ENCODE data around the gene ARHGEF10L.

ARHGEF10L gene

GRCh38 chr1:17676387-17677060 lies 137.0 kb downstream of the ARHGEF10L start:
- no peaks in the 10 kb centered on the region for H3K36me3 Mint-ChIP-seq
- DNase-seq (ENCODE audit: low spot score in 2 of 2) (no peak), ATAC-seq (ENCODE audit: low read depth) (no peak)
- peaks cover 3% of the 10 kb centered on the region for H3K9me3 Mint-ChIP-seq
- H3K4me3 Mint-ChIP-seq, result no peak overlapping the region
- H3K27ac Mint-ChIP-seq, result no peak overlapping the region
- peaks cover 7% of the 10 kb centered on the region for H3K27me3 Mint-ChIP-seq
- peaks cover 9% of the 10 kb centered on the region for H3K4me1 Mint-ChIP-seq

GRCh38 chr1:17678011-17678410 lies 138.5 kb downstream of the ARHGEF10L start:
- Mint-ChIP-seq H3K4me3 (no peak overlapping the region), H3K36me3 (no peaks in the 10 kb centered on the region), H3K27me3 (peaks cover 8% of the 10 kb centered on the region), H3K4me1 (peaks cover 7% of the 10 kb centered on the region), H3K9me3 (peaks cover 3% of the 10 kb centered on the region), H3K27ac (no peak overlapping the region)
- DNase-seq (ENCODE audit: low spot score in 2 of 2) (no peak), ATAC-seq (ENCODE audit: low read depth) (no peak)

- Mint-ChIP-seq H3K4me3 (no peak overlapping the region), H3K27me3 (peaks cover 9% of the 10 kb centered on the region), H3K36me3 (no peaks in the 10 kb centered on the region), H3K9me3 (peaks cover 3% of the 10 kb centered on the region), H3K27ac (no peak overlapping the region), H3K4me1 (peaks cover 7% of the 10 kb centered on the region)
- DNase-seq (ENCODE audit: low spot score in 2 of 2) (no peak), ATAC-seq (ENCODE audit: low read depth) (no peak)
These were observed 140.4 kb downstream of the ARHGEF10L start for GRCh38 chr1:17679856-17680255.

DNA sequence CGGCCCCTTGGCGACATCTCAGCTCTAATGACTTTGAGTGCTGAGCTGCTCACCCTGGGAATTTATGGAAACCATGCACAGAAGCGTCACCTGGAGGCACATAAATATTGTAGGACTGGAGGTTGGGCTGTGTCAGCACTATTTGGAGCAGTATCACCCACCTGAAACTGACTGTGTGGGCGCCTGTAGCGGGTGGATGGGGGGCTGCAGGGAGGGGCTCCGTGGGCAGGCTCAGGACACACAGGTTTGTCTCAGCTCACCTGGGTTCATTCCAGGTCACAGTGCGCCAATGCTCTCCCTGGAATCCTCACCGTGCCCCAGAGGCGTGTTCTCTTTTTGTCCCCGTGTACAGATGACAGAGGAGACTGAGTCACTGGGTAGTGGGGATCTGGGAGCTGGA lies 140.8 kb downstream of the ARHGEF10L start:
- peaks cover 9% of the 10 kb centered on the region for H3K27me3 Mint-ChIP-seq
- H3K36me3 Mint-ChIP-seq, result no peaks in the 10 kb centered on the region
- H3K4me1 Mint-ChIP-seq, result peaks cover 6% of the 10 kb centered on the region
- no peak overlapping the region for H3K4me3 Mint-ChIP-seq
- H3K27ac Mint-ChIP-seq, result no peak overlapping the region
- no peak for ATAC-seq (ENCODE audit: low read depth)
- DNase-seq (ENCODE audit: low spot score in 2 of 2), result no peak
- peaks cover 2% of the 10 kb centered on the region for H3K9me3 Mint-ChIP-seq

DNA sequence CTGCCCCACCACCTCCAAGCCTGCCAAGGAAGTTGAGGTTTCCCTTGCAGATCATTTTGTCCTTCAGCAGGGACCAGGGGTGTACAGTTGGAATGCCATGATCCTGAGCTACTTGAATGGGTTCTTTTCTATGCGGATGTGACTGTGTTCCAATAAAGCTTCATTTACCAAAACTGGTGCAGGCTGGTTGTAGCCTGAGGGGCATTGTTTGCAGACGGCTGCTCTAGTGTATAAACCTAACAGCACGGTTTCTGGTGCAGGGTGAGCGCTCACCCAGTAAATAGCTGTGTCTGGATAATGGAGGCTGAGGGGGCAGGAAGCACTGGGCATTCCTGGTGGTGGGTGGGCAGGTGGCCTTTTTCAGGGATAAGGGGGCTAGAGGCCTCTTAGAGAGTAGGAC lies 142.9 kb downstream of the ARHGEF10L start:
- H3K36me3 Mint-ChIP-seq, result no peaks in the 10 kb centered on the region

DNA sequence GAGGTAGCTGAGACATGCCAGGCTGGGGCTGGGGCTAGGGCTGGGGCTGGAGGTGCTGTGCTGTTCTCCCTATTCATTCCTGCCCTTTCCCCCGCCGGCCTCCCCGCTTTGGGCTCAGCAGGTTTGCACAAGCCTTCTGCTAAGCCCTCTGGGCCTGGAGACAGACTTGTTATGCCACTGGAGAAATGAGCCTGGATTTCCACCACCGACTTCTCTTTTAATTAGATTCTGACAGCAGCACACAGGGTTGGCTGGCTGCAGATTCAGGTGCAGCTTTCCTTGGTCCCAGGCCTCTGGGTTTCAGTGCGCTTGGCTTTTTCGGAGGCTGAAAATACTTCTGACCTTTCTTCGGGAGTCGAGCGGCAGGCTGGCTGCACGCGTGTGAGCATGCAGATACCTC lies 144.1 kb downstream of the ARHGEF10L start:
- Mint-ChIP-seq H3K4me3 (no peak overlapping the region), H3K27me3 (peaks cover 19% of the 10 kb centered on the region), H3K36me3 (no peaks in the 10 kb centered on the region), H3K4me1 (peaks cover 3% of the 10 kb centered on the region), H3K27ac (no peak overlapping the region), H3K9me3 (no peaks in the 10 kb centered on the region)
- ATAC-seq (ENCODE audit: low read depth), result no peak
- no peak for DNase-seq (ENCODE audit: low spot score in 2 of 2)

More for the DNA sequence above, 142.9 kb downstream of the ARHGEF10L start:
- Mint-ChIP-seq H3K9me3 (no peaks in the 10 kb centered on the region), H3K4me1 (peaks cover 3% of the 10 kb centered on the region), H3K4me3 (no peak overlapping the region), H3K27ac (no peak overlapping the region), H3K27me3 (peaks cover 17% of the 10 kb centered on the region)
- ATAC-seq (ENCODE audit: low read depth) (no peak), DNase-seq (ENCODE audit: low spot score in 2 of 2) (no peak)

DNA sequence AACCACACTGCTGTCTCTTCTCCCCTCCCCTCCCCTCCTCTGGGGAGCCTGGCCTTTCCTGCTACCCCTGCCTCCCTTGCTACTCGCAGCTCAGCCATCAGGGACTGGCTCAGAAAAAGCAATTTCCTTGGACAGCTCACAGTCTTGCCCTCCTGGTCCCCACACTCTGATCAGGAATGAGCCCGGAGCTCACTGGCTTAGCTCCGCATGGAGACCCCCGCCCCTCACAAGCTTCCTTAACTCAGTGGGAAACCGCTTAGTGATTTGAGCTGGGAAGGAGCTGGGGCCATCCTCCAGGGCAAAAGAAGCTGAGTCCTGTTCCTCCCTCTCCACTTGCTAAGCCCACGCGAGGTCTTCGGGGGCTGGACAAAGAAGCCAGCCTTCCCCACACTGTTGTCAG lies 145.3 kb downstream of the ARHGEF10L start:
- no peak for DNase-seq (ENCODE audit: low spot score in 2 of 2)
- Mint-ChIP-seq H3K4me1 (peaks cover 3% of the 10 kb centered on the region), H3K9me3 (no peaks in the 10 kb centered on the region), H3K27ac (no peak overlapping the region), H3K27me3 (peaks cover 16% of the 10 kb centered on the region), H3K4me3 (no peak overlapping the region), H3K36me3 (no peaks in the 10 kb centered on the region)
- no peak for ATAC-seq (ENCODE audit: low read depth)

GRCh38 chr1:17686258-17686657 lies 146.8 kb downstream of the ARHGEF10L start:
- no peak for ATAC-seq (ENCODE audit: low read depth)
- Mint-ChIP-seq H3K27me3 (peaks cover 16% of the 10 kb centered on the region), H3K9me3 (no peaks in the 10 kb centered on the region), H3K27ac (no peak overlapping the region), H3K36me3 (no peaks in the 10 kb centered on the region), H3K4me1 (peaks cover 3% of the 10 kb centered on the region), H3K4me3 (no peak overlapping the region)
- no peak for DNase-seq (ENCODE audit: low spot score in 2 of 2)

DNA sequence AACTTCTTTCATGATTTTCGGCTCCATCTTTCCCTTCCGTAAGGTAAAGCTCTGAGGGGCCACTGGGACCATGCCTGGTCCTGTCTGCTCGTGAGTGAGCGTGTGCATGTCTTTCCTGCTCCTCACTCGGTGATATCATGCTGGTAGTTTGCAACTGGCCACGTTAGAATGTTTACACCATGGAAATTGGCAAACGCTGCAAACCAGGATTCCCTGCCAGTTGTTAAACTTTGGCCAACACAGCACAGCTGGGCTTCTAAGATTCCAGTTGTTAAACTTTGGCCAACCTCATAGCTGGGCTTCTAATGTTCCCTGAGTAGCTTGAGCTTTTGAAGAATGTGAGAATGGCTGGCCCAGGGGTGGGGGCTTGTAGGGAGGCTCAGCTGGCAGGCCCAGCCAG lies 147.6 kb downstream of the ARHGEF10L start:
- no peak for ATAC-seq (ENCODE audit: low read depth)
- Mint-ChIP-seq H3K27me3 (peaks cover 15% of the 10 kb centered on the region), H3K36me3 (no peaks in the 10 kb centered on the region), H3K4me3 (no peak overlapping the region), H3K9me3 (no peaks in the 10 kb centered on the region), H3K27ac (no peak overlapping the region), H3K4me1 (peaks cover 3% of the 10 kb centered on the region)
- no peak for DNase-seq (ENCODE audit: low spot score in 2 of 2)

DNA sequence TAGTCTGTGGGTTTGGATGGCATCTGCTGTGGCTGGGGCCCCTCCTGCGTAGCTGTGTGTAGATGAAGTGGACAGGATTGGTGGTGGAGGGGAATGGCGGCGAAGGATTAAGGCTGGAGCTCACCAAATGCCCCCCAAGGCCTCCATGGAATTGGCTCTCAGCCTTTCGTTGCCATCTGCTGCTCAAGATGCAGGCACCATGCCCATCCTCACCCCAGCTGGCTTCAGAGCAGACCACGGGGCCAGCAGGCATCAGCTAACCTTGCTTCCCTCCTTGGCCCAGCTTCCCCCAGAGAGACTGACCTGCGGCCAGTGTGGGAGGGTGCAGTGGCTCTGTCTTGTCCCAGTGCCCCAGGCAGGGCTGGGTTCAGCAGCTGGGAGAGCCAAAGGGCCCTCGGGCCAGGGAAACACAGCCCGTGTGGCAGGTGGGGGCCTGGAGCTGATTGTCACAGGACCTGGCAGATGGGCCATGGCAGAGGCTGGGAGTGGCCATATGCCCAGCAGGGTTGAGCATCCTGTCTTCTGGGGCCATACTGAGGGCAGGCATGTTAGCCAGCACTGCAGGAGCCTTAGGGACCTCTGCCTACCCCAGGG lies 148.8 kb downstream of the ARHGEF10L start:
- Mint-ChIP-seq H3K27ac (no peak overlapping the region), H3K9me3 (no peaks in the 10 kb centered on the region), H3K36me3 (no peaks in the 10 kb centered on the region), H3K27me3 (peaks cover 20% of the 10 kb centered on the region), H3K4me1 (peaks cover 3% of the 10 kb centered on the region), H3K4me3 (no peak overlapping the region)
- no peak for ATAC-seq (ENCODE audit: low read depth)
- no peak for DNase-seq (ENCODE audit: low spot score in 2 of 2)

GRCh38 chr1:17689011-17689410 lies 149.5 kb downstream of the ARHGEF10L start:
- H3K4me3 Mint-ChIP-seq, result no peak overlapping the region
- no peak for DNase-seq (ENCODE audit: low spot score in 2 of 2)
- ATAC-seq (ENCODE audit: low read depth), result no peak
- no peaks in the 10 kb centered on the region for H3K9me3 Mint-ChIP-seq
- H3K4me1 Mint-ChIP-seq, result peaks cover 3% of the 10 kb centered on the region
- H3K36me3 Mint-ChIP-seq, result no peaks in the 10 kb centered on the region
- no peak overlapping the region for H3K27ac Mint-ChIP-seq
- H3K27me3 Mint-ChIP-seq, result peaks cover 21% of the 10 kb centered on the region

- Mint-ChIP-seq H3K9me3 (no peaks in the 10 kb centered on the region), H3K4me3 (no peak overlapping the region), H3K27ac (no peak overlapping the region), H3K4me1 (no peaks in the 10 kb centered on the region), H3K27me3 (peaks cover 15% of the 10 kb centered on the region), H3K36me3 (no peaks in the 10 kb centered on the region)
- no peak for ATAC-seq (ENCODE audit: low read depth)
- DNase-seq (ENCODE audit: low spot score in 2 of 2), result no peak
These were observed 151.6 kb downstream of the ARHGEF10L start for GRCh38 chr1:17690906-17691634.

DNA sequence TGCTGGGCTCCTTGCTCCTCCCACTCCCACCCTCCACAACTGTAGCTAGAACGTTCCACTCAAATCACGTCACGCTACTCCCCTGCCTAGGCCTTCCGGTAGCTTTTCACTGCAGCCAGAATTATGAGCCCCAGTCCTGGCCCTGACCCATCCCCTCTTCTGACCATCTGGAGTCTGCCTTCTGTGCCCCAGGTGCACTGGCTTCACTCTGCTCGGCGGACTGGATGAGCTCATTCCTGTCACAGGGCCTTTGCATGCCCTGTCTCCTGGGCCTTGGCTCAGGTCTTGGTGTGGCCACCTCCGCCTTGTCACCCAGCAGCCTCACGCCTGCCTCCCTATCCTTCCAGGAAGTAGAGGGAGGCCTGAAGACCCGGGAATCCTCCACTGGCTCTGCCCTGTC lies 153.1 kb downstream of the ARHGEF10L start:
- Mint-ChIP-seq H3K27ac (no peak overlapping the region), H3K4me1 (no peaks in the 10 kb centered on the region), H3K36me3 (no peaks in the 10 kb centered on the region), H3K4me3 (no peak overlapping the region), H3K27me3 (peaks cover 9% of the 10 kb centered on the region), H3K9me3 (no peaks in the 10 kb centered on the region)
- no peak for ATAC-seq (ENCODE audit: low read depth)
- DNase-seq (ENCODE audit: low spot score in 2 of 2), result no peak

DNA sequence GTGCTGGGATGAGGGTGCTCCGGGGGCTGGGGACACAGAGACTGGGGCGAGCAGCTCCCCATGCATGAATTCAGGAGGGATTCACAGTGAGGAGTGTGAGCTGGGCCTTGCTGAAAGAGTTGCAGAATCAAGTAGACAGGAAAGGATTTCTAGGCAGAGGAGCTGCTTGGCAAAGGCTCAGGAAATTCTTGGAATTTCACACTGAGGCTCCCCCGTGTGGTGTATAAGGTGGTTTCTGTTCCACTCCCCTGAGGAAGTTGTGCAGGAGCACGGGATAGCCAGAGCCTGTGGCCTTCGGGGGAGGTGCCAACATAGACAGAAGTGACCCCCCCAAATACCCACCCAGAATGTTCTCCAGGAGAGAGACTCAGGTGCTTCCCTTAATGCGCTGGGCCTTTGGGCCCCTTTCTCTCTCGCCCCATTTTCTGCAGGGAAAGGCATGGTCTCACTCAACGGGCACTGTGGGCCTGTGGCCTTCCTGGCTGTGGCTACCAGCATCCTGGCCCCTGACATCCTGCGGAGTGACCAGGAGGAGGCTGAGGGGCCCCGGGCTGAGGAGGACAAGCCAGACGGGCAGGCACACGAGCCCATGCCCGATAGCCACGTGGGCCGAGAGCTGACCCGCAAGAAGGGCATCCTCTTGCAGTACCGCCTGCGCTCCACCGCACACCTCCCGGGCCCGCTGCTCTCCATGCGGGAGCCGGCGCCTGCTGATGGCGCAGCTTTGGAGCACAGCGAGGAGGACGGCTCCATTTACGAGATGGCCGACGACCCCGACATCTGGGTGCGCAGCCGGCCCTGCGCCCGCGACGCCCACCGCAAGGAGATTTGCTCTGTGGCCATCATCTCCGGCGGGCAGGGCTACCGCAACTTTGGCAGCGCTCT lies 157.2 kb downstream of the ARHGEF10L start:
- ATAC-seq (ENCODE audit: low read depth) (no peak), DNase-seq (ENCODE audit: low spot score in 2 of 2) (no peak)
- peaks cover 19% of the 10 kb centered on the region for H3K27me3 Mint-ChIP-seq
- H3K4me3 Mint-ChIP-seq, result no peak overlapping the region
- H3K9me3 Mint-ChIP-seq, result no peaks in the 10 kb centered on the region
- H3K4me1 Mint-ChIP-seq, result no peaks in the 10 kb centered on the region
- no peak overlapping the region for H3K27ac Mint-ChIP-seq
- no peaks in the 10 kb centered on the region for H3K36me3 Mint-ChIP-seq

All from memory B cell (primary cell).